GM21360 (cell line): ENCODE results near the gene ZCCHC24.

Experiments used
- ATAC-seq: cut with Tn5 transposase; IDR thresholded peaks from one replicate; pipeline ENCODE4 v1.9.1; 2021; ENCODE audit warnings: mild to moderate bottlenecking, moderate library complexity; ENCODE audit not compliant: unreplicated experiment

ZCCHC24 gene

DNA sequence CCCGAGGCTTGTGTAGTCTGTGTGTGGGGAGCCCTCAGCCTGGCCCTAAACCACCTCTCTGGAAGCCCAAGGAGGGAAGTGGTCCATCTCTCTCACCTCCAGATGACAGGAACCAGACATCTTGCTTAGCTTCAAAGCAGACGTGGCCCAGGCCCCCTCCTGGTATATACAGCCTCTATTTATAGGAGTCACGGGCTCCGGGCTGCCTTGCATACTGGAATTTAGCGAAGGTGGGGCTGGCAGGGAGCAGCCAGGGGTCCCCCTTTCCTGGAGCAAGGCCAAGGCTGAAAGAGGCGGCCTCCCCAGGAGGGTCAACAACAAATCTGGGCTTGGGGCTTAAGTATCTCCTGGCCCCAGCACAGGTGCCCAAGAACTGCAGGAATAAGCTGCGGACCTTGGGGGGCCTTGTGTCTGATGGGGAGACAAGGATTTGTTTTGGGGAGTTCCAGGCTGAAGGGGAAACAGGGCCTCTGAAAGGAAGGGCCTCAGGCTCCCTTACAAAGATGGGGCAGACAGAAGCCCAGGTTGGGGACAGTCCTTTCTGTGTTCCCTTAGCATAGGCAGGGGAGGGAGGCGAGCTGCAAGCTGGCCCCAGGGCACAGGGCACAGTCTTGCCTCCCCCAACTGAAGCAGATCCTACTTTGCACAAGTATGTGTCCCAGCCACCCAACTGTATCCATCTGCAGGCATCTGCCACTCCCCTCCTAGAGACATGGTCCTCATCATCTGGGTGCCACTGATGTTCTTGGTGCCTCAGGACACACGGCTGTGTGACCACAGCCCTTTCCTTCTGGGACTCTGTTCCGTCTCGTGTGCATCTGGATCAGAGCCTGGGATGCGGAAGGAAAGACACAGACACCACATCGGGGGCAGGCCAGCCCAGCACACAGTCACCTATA, 11.9 kb downstream of the ZCCHC24 start:
- ATAC-seq, result no peak

DNA sequence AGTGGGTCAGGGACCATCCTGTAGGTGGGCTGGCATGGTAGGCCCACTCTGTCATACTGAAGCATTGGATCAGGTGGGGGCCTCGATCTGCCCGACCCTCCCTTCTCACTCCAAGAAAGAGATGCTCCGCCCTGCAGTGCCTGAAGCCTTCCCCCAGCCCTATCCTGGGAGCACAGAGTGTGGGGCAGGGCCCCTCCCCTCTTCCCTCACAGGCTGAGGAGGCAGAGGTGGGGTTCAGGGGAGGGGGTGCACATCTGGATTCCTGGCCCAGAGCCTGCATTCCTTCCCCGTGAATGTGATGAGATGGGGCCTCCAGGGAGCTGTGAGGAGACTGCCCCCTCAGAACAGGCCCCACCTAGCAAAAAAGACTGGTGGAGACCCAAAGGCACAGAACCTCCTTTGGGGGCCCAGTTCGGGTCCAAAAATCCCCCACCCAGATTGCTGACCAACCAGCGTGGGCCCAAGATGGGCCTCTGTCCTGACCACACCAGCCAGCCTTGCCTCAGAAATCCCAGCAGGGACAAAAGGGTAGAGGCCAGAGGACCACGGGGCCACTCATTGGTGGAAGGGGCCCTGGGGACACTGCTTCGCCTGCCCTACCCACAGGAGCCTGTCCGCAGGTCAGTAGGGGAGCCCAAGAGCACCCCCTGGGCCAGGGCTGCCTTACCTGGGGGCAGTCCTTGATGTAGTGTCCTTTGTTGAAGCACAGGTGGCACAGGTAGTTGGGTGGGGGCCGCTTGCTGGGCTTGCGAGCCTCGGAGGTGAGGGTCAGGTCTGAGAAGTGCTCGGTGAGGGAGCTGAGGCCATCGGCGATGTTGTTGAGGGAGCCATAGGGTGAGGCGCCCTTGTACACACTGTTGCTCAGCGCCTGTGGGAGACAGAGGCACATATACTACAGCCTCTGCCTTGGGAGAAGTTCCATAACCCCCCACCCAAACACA, 13.3 kb downstream of the ZCCHC24 start:
- ATAC-seq, result no peak

GRCh38 chr10:79431428-79431827, 14.0 kb downstream of the ZCCHC24 start:
- no peak for ATAC-seq

DNA sequence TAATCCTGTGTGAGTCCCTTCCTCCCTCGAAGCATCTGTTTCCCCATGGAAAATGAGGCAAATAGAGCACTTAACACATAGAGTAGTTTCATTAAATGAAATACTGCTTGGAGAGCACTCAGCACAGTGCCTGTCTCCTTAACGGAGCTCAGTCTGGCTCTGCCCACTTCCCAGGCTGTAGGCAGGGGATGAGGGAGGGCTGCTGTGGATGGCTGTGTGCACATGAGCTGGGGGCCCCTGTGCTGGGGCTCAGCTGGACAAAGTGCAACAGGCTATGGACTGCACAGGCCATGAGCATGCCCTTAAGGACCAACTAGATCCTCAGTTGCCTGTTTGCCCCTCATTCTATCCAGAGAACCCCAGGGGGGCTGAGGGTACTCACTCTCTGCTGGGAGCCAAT, 14.5 kb downstream of the ZCCHC24 start:
- ATAC-seq, result no peak

GRCh38 chr10:79430325-79430905, 15.0 kb downstream of the ZCCHC24 start:
- no peak for ATAC-seq

GRCh38 chr10:79429751-79430150, 15.7 kb downstream of the ZCCHC24 start:
- ATAC-seq, result no peak

GRCh38 chr10:79427965-79428364, 17.5 kb downstream of the ZCCHC24 start:
- ATAC-seq, result no peak

DNA sequence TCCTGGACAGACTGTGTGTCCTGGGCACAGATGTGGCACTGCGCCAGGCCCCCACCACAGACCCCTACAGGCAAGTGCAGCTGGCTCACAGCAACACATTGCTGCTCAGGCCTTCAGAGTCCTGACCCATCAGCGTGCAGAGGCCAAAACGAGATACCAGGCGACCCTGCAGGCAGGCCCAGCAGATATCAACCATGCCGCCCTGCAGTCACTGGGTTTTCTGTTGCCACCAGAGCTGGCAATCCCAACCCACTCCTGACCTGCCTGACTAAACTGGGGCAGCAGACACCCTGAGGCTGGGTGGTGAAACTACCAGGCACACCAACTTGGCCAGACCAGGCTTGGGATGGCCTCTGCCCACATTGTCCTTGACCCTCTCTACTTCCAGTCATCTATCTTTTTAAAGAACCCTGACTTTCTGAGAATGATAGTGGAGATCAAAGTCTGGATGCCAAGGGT, 20.3 kb downstream of the ZCCHC24 start:
- no peak for ATAC-seq

- no peak for ATAC-seq
These were observed 21.0 kb downstream of the ZCCHC24 start for GRCh38 chr10:79424221-79425073.

- no peak for ATAC-seq
These were observed 23.1 kb downstream of the ZCCHC24 start for GRCh38 chr10:79422178-79422892.

DNA sequence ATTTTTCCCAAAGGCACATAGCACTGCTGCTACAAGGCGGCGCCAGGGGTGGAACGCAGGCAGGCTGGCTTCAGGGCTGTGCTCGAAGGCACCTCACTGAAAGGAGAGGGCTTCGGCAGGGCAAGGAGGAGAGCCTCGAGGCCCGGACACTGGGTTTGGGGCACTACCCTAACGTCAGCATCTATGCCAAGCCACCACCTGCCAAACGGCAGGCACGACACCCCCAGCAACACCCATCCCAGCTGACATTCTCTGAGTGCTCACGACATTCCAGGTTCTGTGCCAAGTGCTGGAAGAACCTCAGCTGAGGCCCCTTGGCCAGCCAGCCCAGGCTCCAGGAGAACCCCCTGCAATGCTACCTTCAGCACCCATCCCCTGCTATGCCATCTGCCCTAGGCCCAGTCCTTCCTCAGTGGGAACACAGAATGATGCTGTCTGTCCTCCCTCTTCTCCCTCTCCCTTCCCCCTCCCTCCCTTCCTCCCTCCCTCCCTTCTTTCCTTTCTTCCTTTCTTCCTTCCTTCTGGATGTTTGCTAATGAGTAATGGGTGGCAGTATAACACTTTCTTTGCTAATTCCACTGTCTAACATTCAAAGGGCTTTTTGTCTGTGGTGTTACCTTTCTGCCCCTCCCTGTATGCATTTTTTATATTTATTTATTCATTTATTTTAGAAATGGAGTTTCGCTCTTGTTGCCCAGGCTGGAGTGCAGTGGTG, 24.3 kb downstream of the ZCCHC24 start:
- no peak for ATAC-seq

DNA sequence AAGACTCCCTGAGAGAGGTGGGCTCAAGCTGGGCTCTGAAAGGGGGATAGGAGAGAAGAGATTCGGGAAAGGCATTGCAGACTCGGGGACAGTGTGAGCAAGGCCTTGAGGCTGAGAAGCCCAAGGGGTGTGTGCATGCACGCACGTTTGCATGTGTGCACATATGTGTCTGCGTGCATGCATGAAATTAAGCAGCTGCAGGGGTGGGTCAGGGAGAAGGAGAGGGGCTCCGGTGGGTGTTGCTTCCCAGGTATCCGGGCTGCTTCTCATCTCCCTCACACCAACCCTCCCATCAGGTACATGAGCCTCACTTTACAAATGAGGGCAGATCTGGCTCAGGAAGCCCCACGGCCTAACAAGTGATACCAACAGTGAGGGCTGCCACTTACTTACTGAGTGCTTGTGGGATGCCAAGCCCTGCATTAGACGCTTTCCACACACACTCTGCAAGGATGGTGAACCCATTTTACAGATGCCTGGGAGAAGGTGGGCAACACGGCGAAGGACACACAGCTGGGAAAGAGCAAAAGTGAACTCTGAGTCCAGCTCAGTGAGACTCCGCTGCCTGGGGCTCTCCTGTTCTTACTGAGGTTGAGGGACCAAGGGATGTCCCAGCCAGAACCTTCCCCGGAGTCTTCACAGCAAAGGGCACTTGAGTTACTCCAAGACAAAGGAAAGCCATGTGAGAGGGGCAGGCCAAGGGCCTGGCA, 26.4 kb downstream of the ZCCHC24 start:
- ATAC-seq, result no peak

DNA sequence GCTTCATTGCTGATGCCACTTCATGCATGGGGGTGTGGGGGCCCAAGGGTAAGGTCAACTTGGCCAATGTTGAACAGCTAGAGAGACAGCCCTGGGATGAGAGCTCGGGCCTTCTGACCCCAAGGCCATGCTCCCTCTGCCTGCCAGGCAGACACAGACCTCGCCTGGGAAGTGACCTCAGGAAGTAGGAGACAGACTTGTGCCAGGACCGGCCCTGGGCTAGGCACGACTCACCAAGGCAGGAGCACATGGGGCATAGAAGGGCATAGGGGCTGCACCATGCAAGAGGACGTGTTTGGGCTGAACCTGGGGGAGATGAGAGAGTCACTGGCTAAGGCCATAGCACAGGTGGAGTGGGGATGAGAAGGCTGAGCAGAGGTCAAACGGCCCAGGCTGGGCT, 27.1 kb downstream of the ZCCHC24 start:
- ATAC-seq, result no peak

- no peak for ATAC-seq
These were observed 27.7 kb downstream of the ZCCHC24 start for GRCh38 chr10:79417731-79418130.

DNA sequence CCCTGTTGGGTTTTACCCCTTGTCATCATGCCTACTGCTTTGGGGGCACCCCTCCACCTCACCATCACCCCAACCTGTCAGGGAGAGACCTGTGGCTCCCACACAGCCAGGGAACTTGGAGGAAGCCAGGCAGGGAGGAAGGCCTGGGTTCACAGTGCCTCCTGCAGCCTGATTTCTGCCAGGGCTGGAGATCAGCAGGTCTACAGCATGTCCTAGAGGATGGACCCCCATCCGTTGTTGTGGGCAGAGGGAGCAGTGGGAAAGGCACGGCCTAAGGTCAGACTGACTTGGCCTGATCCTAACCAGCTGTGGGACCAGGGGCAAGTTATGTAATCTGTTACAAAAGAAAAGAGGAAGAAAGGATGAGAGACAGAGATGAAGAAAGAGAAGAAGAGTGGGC, 28.2 kb downstream of the ZCCHC24 start:
- no peak for ATAC-seq

GRCh38 chr10:79416578-79417255, 28.7 kb downstream of the ZCCHC24 start:
- ATAC-seq, result no peak

DNA sequence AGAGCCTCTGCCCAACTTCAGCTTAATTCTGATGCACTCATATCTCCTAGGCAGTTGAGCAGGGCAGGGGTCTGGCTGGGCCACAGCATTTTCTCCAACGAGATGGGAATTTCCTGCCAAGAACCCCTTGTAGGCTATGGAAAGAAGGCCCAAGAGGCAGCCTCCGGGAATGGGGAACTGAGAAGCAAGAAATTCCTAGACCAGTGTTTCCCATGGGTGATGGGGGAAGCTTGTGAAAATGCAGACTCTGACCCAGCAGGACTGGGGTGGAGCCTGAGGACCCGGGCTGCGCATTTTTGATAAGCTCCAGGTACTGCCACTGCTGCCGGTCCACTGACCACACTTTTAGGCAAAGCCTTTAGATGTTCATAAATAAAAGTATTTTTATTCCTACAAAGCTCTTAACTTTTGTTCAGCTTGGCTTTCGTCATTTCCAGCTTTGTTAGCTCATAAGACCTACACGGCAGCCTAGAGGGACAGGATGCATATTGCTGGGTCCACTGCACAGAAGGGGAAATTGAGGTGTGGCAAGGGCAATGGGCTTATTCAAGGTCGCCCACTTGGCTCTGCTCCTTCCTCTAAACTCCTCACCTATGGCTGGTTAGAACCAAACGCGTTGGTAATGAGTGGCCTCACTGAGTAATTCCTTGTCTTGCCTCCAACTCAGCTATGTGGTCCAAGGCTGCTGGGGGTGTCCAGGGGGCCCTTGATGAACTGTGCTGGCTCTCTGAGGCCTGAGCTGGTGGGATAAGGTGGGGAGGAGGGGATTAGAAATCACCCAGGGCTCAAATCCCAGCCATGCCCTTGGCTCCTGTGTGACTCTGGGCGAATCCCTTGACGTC, 29.5 kb downstream of the ZCCHC24 start:
- ATAC-seq, result no peak
